OCI-LY1 (cell line): ENCODE data around the gene MMP24OS.

Experiments
- H2AFZ ChIP-seq: fragments of 200-600 bp; sonication (generic), shearing (Covaris generic); 2 replicates; pipeline ENCODE4 v1.6.0; 2014; ENCODE audit warnings: antibody characterized with exemption, mild to moderate bottlenecking, low read length
- H3F3A ChIP-seq: fragments of 200-600 bp; sonication (generic), shearing (Covaris generic); 2 replicates; pipeline ENCODE4 v1.6.0; 2014; ENCODE audit warnings: mild to moderate bottlenecking, antibody characterized with exemption, low read length, moderate library complexity; ENCODE audit not compliant: insufficient read depth
- H3K27ac ChIP-seq: fragments of 200-600 bp; sonication (generic); 2 replicates; pipeline ENCODE4 v1.5.1; 2014; ENCODE audit warnings: low read length, mixed run types, mild to moderate bottlenecking, low read depth; ENCODE audit not compliant: poor library complexity, severe bottlenecking
- H3K27me3 ChIP-seq: fragments of 200-600 bp; sonication (generic); 2 replicates; pipeline ENCODE4 v1.6.0; 2014; ENCODE audit warnings: antibody characterized with exemption, mild to moderate bottlenecking, low read length, moderate library complexity; ENCODE audit not compliant: insufficient read depth
- H3K36me3 ChIP-seq: fragments of 200-600 bp; sonication (generic); 2 replicates; pipeline ENCODE4 v1.6.1; 2014; ENCODE audit warnings: mild to moderate bottlenecking, antibody characterized with exemption, low read length, moderate library complexity, mixed read lengths; ENCODE audit not compliant: insufficient read depth
- H3K4me1 ChIP-seq: fragments of 200-600 bp; sonication (generic); 2 replicates; pipeline ENCODE4 v1.5.1; 2014; ENCODE audit warnings: mild to moderate bottlenecking, low read length, moderate library complexity; ENCODE audit not compliant: insufficient read depth, severe bottlenecking
- H3K4me2 ChIP-seq: fragments of 200-600 bp; sonication (generic), shearing (Covaris generic); 2 replicates; pipeline ENCODE4 v1.6.1; 2014; ENCODE audit warnings: low read length
- H3K4me3 ChIP-seq: fragments of 200-600 bp; sonication (generic); 2 replicates; pipeline ENCODE4 v1.5.1; 2014; ENCODE audit warnings: low read length, low read depth, mild to moderate bottlenecking, mixed read lengths; ENCODE audit not compliant: poor library complexity, severe bottlenecking
- H3K79me2 ChIP-seq: fragments of 200-600 bp; shearing (Covaris generic); 2 replicates; pipeline ENCODE4 v1.6.1; 2016; ENCODE audit warnings: mixed run types, low read length, mixed read lengths; ENCODE audit not compliant: insufficient read depth
- H3K9ac ChIP-seq: fragments of 200-600 bp; sonication (generic), shearing (Covaris generic); 2 replicates; pipeline ENCODE4 v1.6.1; 2014; ENCODE audit warnings: mild to moderate bottlenecking, low read length, mixed read lengths
- H3K9me2 ChIP-seq: fragments of 200-600 bp; sonication (generic), shearing (Covaris generic); 2 replicates; pipeline ENCODE4 v1.6.1; 2014; ENCODE audit warnings: low read depth, mild to moderate bottlenecking, low read length, mixed read lengths
- H3K9me3 ChIP-seq: fragments of 200-600 bp; shearing (Covaris generic); 2 replicates; pipeline ENCODE4 v1.6.1; 2014; ENCODE audit warnings: low read length, mixed read lengths
- H4K20me1 ChIP-seq: fragments of 200-600 bp; sonication (generic), shearing (Covaris generic); 2 replicates; pipeline ENCODE4 v1.6.0; 2016; ENCODE audit warnings: mild to moderate bottlenecking, low read length; ENCODE audit not compliant: insufficient read depth
- CTCF ChIP-seq: fragments of 200-600 bp; sonication (generic), shearing (Covaris generic); IDR thresholded peaks from 2 replicates; pipeline ENCODE4 v1.5.1; 2017; ENCODE audit warnings: mild to moderate bottlenecking, antibody characterized with exemption, low read length, moderate library complexity, mixed read lengths
- EZH2 ChIP-seq: fragments of 200-600 bp; sonication (generic), shearing (Covaris generic); IDR thresholded peaks from 2 replicates; pipeline ENCODE4 v1.8.0; 2017; ENCODE audit warnings: borderline replicate concordance, mixed run types, mild to moderate bottlenecking, antibody characterized with exemption, low read length, moderate library complexity, mixed read lengths

MMP24OS gene

GRCh38 chr20:35283441-35284266 is 5.7 kb upstream of the MMP24OS start:
- H3F3A ChIP-seq = peaks cover under 1% of the 10 kb centered on the region

DNA sequence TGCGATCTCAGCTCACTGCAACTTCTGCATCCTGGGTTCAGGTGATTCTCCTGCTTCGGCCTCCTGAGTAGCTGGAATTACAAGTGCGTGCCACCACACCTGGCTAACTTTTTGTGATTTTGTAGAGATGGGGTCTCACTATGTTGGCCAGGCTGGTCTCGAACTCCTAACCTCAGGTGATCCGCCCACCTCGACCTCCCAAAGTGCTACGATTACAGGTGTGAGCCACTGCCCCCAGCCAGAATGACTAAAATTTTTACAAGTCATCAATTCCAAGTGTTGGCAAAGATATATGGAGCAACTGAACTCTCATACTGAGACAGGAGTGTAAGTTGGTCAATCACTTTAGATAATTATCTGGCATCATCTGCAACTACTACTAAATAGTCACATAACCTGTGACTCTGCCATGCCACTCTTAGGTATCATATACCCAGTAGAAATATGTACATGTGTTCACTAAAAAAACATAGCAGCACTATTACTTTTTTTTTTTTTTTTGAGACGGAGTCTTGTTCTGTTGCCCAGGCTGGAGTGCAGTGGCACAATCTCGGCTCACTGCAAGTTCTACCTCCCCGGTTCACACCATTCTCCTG is 3.7 kb upstream of the MMP24OS start:
- Histone ChIP-seq H2AFZ (no peak overlapping the region), H3K79me2 (peaks cover 12% of the 10 kb centered on the region), H3K4me1 (peaks cover 29% of the 10 kb centered on the region), H3K4me3 (no peak overlapping the region), H3K27me3 (no peaks in the 10 kb centered on the region), H3K9me2 (no peaks in the 10 kb centered on the region), H4K20me1 (no peaks in the 10 kb centered on the region), H3K9ac (no peak overlapping the region), H3K4me2 (no peak overlapping the region), H3F3A (peaks cover 5% of the 10 kb centered on the region), H3K9me3 (no peaks in the 10 kb centered on the region), H3K27ac (no peak overlapping the region), H3K36me3 (peaks cover 47% of the 10 kb centered on the region)
- TF ChIP-seq EZH2 (no peak), CTCF (no peak)

More at GRCh38 chr20:35283441-35284266, 5.7 kb upstream of the MMP24OS start:
- no peaks in the 10 kb centered on the region for H3K9me3 ChIP-seq
- peaks cover 12% of the 10 kb centered on the region for H3K79me2 ChIP-seq
- H3K9ac ChIP-seq = peak overlapping the region; percentile 84
- no peak overlapping the region for H3K27ac ChIP-seq
- H3K36me3 ChIP-seq = peaks cover 37% of the 10 kb centered on the region
- H3K4me2 ChIP-seq = peak overlapping the region; percentile 89
- H3K9me2 ChIP-seq = no peaks in the 10 kb centered on the region
- H4K20me1 ChIP-seq = no peaks in the 10 kb centered on the region
- peaks cover 18% of the 10 kb centered on the region for H3K4me1 ChIP-seq
- peak overlapping the region; percentile 85 for H3K4me3 ChIP-seq
- TF ChIP-seq CTCF = no peak
- no peak overlapping the region for H2AFZ ChIP-seq
- no peaks in the 10 kb centered on the region for H3K27me3 ChIP-seq

- Histone ChIP-seq H4K20me1 (no peaks in the 10 kb centered on the region), H3K79me2 (peaks cover 12% of the 10 kb centered on the region), H3K27me3 (no peaks in the 10 kb centered on the region), H3K9me3 (no peaks in the 10 kb centered on the region), H3K4me2 (no peak overlapping the region), H3F3A (peaks cover 5% of the 10 kb centered on the region), H3K4me3 (no peak overlapping the region), H3K4me1 (peaks cover 31% of the 10 kb centered on the region), H3K36me3 (peaks cover 55% of the 10 kb centered on the region), H3K9me2 (no peaks in the 10 kb centered on the region), H2AFZ (no peak overlapping the region), H3K27ac (no peak overlapping the region), H3K9ac (no peak overlapping the region)
- no peak for TF ChIP-seq CTCF
- TF ChIP-seq EZH2 = no peak
Measured at GRCh38 chr20:35280523-35280922, 2.6 kb upstream of the MMP24OS start.
